Bone marrow (tissue), 2 donors: ENCODE data around the gene NID1.
"Not testable (repeated sequence)": the region's sequence is repeated elsewhere in the genome, so short reads cannot be mapped to it uniquely, and the experiment has no call there.

Source experiments
- DNase-seq, 2 donors: peaks; one replicate each; lab custom pipeline; 2025; lab: John Stamatoyannopoulos, UW

Gene NID1

DNA sequence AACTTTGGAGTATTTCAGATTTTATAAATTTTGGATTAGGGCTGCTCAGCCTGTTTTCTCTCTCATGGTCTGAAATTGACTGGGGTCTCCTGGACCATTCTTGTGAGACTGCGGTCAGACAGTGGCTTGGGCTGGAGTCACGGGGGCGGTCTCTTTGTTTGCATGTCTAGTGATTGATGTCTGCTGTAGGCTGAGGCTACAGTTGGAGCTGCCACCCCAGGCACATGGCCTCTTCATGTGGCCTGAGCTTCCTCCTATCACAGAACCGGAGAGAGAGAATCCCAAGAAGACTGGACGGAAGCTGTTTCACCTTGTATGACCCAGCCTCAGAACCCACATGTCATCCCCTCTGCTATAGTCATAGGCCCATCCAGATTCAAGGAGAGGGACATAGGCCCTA lies 96.1 kb downstream of the NID1 start:
- DNase-seq = no peak

GRCh38 chr1:235966134-235966533 lies 98.8 kb downstream of the NID1 start:
- DNase-seq = not testable (repeated sequence)

- no peak for DNase-seq
Measured at GRCh38 chr1:235960809-235961208, 104.1 kb downstream of the NID1 start.

DNA sequence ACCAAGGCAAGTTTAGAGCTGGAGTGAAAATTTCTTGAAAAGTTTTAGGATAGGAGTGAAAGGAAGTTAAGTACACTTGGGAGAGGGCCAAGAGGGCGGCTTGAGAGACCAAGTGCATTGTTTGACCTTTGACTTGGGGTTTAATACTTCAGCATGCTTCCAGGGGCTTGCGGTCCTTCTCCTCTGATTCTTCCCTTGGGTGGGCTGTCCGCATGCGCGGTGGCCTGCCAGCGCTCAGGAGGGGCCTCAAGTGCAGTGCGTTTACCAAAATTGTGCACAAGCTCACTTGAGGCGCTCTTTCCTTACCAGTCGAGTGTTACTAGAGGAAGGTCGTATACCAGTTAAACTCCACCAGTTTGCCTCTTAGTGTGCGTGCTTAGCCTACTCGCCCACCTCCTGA lies 106.9 kb downstream of the NID1 start:
- DNase-seq = no peak

DNA sequence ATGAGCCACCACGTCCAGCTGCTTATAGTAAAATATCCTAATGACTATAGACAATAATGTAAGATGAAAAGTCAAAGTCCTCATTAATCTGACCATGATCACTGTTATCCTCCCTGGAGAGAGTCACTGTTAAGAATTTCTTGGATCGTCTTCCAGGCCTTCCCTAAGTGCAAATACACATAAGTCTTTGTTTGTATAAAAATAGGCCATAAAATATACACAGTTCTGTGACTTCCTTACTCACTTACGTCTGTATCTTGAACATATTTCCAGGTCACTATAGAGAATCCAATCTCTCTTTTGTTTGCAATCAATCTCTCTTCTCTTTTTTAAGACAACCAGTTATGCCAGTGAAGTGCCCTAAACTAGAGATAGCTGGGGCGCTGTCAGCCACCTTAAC lies 109.1 kb downstream of the NID1 start:
- DNase-seq = no peak

GRCh38 chr1:235954306-235955283 lies 110.3 kb downstream of the NID1 start:
- DNase-seq = peak; percentile 58 to 78

- no peak for DNase-seq
Measured at GRCh38 chr1:235953801-235954200, 111.1 kb downstream of the NID1 start.

DNA sequence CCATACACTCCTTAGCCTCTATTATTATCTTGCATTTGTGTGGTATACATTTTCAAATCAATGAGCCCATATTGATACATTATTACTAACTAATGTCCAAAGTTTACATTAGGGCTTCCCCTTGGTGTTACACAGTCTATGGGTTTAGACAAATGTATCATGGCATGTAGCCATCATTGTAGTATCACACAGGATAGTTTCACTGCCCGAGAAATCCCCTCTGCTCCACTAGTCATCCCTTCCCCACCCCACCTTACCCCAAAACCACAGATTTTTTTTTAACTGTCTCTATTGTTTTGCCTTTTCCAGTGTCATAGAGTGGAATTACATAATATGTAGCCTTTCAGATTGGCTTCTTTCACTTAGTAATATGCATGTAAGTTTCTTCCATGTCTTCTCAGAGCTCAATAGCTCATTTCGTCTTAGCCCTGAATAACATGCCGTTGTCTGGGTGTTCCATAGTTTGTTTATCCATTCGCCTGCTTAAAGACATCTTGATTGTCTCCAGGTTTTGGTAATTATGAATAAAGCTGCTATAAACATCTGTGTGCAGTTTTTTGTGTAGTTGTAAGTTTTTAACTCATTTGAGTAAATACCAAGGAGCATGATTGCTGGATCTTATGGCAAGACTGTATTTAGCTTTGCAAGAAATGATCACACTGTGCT lies 111.8 kb downstream of the NID1 start:
- DNase-seq = no peak

DNA sequence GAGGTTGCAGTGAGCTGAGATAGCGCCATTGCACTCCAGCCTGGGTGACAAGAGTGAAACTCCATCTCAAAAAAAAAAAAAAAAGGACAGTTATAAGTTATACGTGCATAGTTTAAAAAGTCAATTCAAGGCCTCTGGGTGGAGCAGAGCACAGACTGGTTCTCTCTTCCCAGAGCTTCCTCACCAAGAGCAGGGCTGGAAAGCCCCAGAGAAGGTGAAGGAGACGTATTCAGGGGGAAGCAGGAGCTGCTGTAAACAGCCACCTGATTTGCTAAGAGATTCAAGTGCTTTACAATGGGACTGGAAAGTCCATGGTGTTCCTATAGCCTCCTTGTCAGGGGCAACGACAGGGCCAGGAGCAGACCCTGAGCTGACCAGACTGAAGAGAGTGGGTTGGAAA lies 113.2 kb downstream of the NID1 start:
- no peak for DNase-seq

DNA sequence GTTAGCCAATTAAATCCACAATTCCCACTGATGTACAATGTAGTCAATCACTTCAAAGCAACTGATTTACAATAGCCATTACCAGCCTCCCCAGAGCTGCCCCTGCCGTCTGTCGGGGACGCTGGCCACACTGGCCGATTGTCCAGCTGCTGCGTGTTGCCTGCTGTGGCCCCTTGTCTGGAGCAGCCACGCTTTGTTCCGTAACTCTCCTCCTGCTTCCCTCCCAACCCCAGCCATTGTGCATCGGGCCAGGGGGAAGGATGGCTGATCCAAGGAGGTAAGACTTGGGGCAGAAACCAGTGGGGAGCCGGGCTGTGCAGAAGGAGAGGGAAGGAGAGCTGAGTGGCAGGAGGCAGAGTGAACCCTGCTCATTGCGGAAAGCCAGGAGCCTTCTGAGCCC lies 114.6 kb downstream of the NID1 start:
- DNase-seq = no peak

DNA sequence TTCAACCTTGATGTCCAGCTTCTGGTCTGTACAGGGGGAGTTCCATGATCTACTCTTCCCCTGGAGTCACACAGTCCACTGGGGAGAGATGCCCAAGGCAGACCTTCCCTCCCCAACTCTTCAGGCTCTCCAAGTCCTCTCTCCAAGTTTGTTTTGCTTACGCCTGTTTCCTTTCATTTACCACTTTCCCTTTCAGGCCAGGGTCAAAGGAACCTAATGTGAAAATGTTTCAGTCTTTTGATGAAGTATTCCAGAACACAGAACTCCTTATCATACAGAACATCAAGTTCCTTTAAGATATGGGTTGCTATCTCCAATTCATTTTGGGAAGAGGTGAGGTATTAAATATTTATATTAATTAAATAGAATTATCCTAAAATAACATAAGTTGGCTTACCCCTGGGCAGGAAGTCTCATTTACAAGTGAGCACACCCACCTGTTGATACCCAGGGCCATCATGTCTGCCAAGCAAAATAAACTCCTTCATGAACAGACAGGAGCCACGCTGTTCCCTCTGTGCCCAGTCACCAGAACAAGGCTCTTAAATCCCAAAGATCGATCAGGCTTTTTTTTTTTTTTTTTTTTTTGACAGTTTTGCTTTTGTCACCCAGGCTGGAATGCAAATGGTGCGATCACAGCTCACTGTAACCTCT lies 116.0 kb downstream of the NID1 start:
- DNase-seq = no peak

- DNase-seq = no peak
Measured at GRCh38 chr1:235947989-235948388, 116.9 kb downstream of the NID1 start.

DNA sequence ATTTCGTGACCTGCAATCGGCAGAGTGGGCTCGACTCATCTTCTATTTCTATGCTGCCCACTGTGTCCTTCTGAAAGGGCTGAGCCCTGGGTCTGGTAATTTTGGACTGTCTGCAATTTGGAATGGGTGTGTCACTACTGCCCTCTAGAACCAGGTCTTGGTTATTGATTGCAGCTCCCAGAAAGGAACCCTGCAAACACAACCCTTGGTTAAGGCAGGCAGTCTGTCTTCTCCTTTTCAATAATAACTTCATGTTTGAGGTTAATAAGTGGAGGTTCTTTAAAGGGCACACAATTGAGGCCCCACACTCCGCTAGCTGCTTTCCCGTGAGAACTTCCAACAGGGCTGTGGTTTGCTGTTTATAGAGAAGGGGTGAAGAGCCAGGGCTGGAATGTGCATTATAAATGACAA lies 118.3 kb downstream of the NID1 start:
- DNase-seq = no peak

DNA sequence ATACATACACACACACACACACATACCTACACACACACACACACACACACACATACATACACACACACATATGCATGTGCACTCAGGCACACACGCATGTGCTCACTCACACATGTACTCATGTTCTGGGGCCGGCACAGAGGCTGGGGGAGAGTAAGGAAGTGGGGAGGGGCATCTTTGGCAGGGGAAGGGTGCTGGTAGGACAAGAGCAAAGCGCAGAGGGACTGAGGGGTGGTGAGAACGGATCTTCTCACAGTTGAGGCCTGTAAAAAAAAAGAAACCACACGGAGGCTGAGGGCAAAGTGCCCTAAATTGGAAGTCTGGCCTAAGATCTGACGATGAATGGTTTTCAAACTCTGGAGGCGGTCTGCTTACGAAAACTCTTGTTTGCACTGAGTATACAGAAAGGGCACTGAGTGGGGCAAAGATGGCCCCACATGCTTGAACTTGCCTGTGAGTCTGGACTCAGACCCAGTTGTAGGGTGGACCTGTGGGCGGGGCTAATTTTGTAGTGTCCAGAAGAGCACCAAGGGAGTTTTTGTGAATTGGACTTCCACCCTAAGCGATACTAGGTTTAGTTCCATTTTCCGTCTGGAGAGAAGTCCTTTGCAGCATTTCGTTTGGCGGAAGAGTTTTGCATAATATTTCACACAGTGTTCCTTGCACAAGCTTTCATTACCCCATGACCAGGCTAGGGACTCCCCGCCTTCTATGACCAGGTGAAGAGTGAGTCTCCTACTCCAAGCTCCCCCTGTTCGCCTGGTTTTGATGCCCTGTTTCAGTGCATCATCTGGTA lies 118.9 kb downstream of the NID1 start:
- peak in 1 of 2 donors; percentile 72 for DNase-seq

GRCh38 chr1:235943581-235944114 lies 121.2 kb downstream of the NID1 start:
- DNase-seq = no peak

DNA sequence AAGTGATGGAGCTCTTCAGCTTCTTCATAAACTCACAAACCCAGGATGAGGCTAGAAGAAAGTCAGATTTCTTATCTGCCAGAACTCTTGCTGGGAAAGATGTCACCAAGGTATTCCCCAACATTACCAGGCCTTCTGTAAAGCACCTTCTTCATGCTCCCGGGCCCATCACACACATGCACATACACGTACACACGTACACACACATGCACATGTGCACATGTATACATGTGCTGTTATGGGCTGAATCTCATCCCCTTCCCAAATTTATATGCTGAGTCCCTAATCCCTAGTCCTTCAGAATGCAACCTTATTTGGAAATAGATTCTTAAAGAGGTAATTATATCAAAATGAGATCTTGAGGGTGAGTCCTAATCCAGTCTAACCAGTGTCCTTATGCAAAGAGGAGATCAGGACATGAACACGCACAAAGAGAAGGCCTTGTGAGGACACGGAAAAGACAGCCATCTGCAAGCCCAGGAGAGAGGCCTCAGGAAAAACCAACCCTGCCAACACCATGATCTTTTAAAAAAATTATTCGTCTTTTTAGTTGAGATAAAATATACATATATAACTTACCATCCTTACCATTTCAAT lies 121.8 kb downstream of the NID1 start:
- DNase-seq = no peak

- DNase-seq = no peak
Measured at GRCh38 chr1:235942625-235942934, 122.3 kb downstream of the NID1 start.

DNA sequence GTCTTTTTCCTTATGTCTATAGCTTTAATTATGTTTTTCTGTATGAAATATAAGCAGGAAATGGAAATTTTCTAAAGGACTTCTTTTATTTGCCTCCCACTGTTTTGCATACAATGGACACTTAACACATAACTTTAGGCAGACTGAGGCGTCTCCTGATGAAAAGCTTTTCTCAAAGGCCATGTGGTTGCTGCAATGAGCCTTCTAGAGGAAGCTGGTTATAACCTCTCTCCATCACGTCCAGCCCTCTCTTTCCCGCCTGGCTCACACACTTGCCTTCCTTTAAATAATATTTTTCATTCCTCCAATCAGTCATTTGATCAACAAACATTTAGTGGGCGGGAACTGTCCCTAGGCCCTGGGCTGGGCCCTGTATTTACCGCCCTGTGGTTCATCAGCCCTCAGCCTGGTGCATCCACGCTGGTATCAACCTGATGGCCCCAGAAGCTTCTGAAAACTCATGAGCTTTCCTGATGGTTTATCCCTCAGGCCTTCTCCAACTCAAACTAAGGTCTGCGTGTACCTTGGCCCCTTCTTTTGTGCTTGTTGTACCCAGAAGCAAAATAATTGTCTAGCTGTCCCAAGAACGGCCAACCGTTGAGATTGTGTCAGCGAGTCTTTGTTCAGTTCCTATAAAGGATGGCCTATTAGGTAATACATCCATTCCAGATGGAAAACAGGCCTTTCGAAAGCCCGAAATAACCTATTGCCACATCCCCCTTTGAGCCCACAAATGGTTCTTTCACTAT lies 122.8 kb downstream of the NID1 start:
- no peak for DNase-seq

GRCh38 chr1:235940285-235940684 lies 124.6 kb downstream of the NID1 start:
- DNase-seq = no peak

GRCh38 chr1:235939480-235939775 lies 125.5 kb downstream of the NID1 start:
- DNase-seq = no peak
